ENCODE measurements around the gene RGS9BP. TPM values are rescaled to one million over a fixed set of nuclear protein-coding genes. Genes with fewer than 3 reads are reported as not detected.

Gene RGS9BP
- total RNA-seq, 1 donor from 2014 or later, result 0.79 TPM

GRCh38 chr19:32638625-32639024 is 37.0 kb upstream of the RGS9BP start:
- Histone ChIP-seq H3K36me3 (ENCODE audit: control insufficient read depth, insufficient read depth, low read length) (peaks cover 1% of the 10 kb centered on the region), H3K27me3 (ENCODE audit: control insufficient read depth, insufficient read depth, low read length) (no peaks in the 10 kb centered on the region), H3K4me3 (ENCODE audit: low read depth, low read length) (no peak overlapping the region)
- TF ChIP-seq, protein P1, sequence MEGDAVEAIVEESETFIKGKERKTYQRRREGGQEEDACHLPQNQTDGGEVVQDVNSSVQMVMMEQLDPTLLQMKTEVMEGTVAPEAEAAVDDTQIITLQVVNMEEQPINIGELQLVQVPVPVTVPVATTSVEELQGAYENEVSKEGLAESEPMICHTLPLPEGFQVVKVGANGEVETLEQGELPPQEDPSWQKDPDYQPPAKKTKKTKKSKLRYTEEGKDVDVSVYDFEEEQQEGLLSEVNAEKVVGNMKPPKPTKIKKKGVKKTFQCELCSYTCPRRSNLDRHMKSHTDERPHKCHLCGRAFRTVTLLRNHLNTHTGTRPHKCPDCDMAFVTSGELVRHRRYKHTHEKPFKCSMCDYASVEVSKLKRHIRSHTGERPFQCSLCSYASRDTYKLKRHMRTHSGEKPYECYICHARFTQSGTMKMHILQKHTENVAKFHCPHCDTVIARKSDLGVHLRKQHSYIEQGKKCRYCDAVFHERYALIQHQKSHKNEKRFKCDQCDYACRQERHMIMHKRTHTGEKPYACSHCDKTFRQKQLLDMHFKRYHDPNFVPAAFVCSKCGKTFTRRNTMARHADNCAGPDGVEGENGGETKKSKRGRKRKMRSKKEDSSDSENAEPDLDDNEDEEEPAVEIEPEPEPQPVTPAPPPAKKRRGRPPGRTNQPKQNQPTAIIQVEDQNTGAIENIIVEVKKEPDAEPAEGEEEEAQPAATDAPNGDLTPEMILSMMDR (IDR thresholded peaks at IDR 0.05; ENCODE audit: insufficient read depth, low read length, poor library complexity, severe bottlenecking), result no peak
- DNase-seq (ENCODE audit: low read depth), result no peak

DNA sequence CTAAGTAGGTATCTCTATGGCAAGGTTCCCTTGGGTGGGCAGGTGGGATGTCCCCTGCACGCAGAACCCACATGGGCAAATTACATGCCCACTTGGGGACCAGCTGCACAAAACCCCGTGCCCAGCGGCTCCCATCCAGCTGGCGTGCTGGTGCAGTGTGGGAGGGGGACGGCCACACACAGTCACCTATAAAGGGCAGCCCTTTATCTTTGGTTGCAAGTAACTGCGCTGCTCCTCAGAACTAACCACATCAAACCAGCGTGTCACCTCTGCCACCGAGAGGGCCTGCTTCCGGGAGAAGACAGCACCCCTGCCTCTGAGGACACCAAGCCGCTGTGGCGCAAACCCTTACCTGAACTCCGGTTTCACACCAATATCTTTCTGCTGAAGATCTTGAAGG is 32.9 kb upstream of the RGS9BP start:
- TF ChIP-seq, protein P1 (IDR thresholded peaks at IDR 0.05; ENCODE audit: insufficient read depth, low read length, poor library complexity, severe bottlenecking), result no peak
- no peak for DNase-seq (ENCODE audit: low read depth)

DNA sequence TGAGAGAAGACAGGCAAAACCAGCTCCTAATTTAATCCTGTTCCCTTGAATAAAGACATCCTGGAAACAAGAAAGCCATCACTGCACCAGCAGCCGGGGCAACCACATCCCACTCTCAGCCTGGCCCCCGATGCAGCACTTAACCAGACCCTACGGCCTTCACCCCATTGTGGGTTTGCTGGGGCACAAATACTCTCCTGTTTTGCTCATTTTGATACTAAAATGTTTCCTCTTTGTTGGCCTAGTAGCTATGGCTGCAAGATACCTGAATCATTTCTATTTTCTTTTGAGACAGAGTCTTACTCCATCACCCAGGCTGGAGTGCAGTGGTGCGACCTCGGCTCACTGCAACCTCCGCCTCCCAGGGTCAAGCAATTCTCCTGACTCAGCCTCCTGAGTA is 29.1 kb upstream of the RGS9BP start:
- TF ChIP-seq, protein P1 (IDR thresholded peaks at IDR 0.05; ENCODE audit: insufficient read depth, low read length, poor library complexity, severe bottlenecking), result no peak
- Histone ChIP-seq H3K36me3 (ENCODE audit: control insufficient read depth, insufficient read depth, low read length) (peaks cover 4% of the 10 kb centered on the region), H3K27me3 (ENCODE audit: control insufficient read depth, insufficient read depth, low read length) (no peaks in the 10 kb centered on the region), H3K4me3 (ENCODE audit: low read depth, low read length) (no peak overlapping the region)
- DNase-seq (ENCODE audit: low read depth), result no peak

More for the DNA sequence above, 32.9 kb upstream of the RGS9BP start:
- Histone ChIP-seq H3K27me3 (ENCODE audit: control insufficient read depth, insufficient read depth, low read length) (no peaks in the 10 kb centered on the region), H3K36me3 (ENCODE audit: control insufficient read depth, insufficient read depth, low read length) (peaks cover 2% of the 10 kb centered on the region), H3K4me3 (ENCODE audit: low read depth, low read length) (no peak overlapping the region)

GRCh38 chr19:32647361-32647760 is 28.3 kb upstream of the RGS9BP start:
- peaks cover 4% of the 10 kb centered on the region for H3K36me3 ChIP-seq (ENCODE audit: control insufficient read depth, insufficient read depth, low read length)
- H3K4me3 ChIP-seq (ENCODE audit: low read depth, low read length), result no peak overlapping the region
- H3K27me3 ChIP-seq (ENCODE audit: control insufficient read depth, insufficient read depth, low read length), result no peaks in the 10 kb centered on the region
- DNase-seq (ENCODE audit: low read depth), result no peak
- TF ChIP-seq, protein P1 (IDR thresholded peaks at IDR 0.05; ENCODE audit: insufficient read depth, low read length, poor library complexity, severe bottlenecking), result no peak

- peaks cover 4% of the 10 kb centered on the region for H3K36me3 ChIP-seq (ENCODE audit: control insufficient read depth, insufficient read depth, low read length)
Measured at GRCh38 chr19:32649751-32650150, 25.9 kb upstream of the RGS9BP start.

GRCh38 chr19:32650671-32651070 is 25.0 kb upstream of the RGS9BP start:
- DNase-seq (ENCODE audit: low read depth), result no peak
- Histone ChIP-seq H3K36me3 (ENCODE audit: control insufficient read depth, insufficient read depth, low read length) (peaks cover 4% of the 10 kb centered on the region), H3K27me3 (ENCODE audit: control insufficient read depth, insufficient read depth, low read length) (no peaks in the 10 kb centered on the region), H3K4me3 (ENCODE audit: low read depth, low read length) (no peak overlapping the region)
- TF ChIP-seq, protein P1 (IDR thresholded peaks at IDR 0.05; ENCODE audit: insufficient read depth, low read length, poor library complexity, severe bottlenecking), result no peak

More at GRCh38 chr19:32649751-32650150, 25.9 kb upstream of the RGS9BP start:
- TF ChIP-seq, protein P1 (IDR thresholded peaks at IDR 0.05; ENCODE audit: insufficient read depth, low read length, poor library complexity, severe bottlenecking), result no peak
- Histone ChIP-seq H3K27me3 (ENCODE audit: control insufficient read depth, insufficient read depth, low read length) (no peaks in the 10 kb centered on the region), H3K4me3 (ENCODE audit: low read depth, low read length) (no peak overlapping the region)
- no peak for DNase-seq (ENCODE audit: low read depth)
